Activated CD8-positive, alpha-beta memory T cell treated with anti-CD3 and anti-CD28 coated beads for 24 hours (primary cell): ENCODE measurements around the gene TESK2.
"Not testable (repeated sequence)": the region's sequence is repeated elsewhere in the genome, so short reads cannot be mapped to it uniquely, and the experiment has no call there.

Source experiments
- DNase-seq: peaks from one replicate; pipeline ENCODE4 v3.0.0-alpha.2; 2020

The TESK2 gene

GRCh38 chr1:45364294-45364693 lies 126.7 kb downstream of the TESK2 start:
- no peak for DNase-seq

GRCh38 chr1:45360981-45361380 lies 130.0 kb downstream of the TESK2 start:
- not testable (repeated sequence) for DNase-seq

GRCh38 chr1:45359882-45360513 lies 131.0 kb downstream of the TESK2 start:
- DNase-seq = peak; percentile 68

- no peak for DNase-seq
Observed at GRCh38 chr1:45356186-45356585, 134.8 kb downstream of the TESK2 start.

- no peak for DNase-seq
Observed at GRCh38 chr1:45355683-45356082, 135.3 kb downstream of the TESK2 start.

- no peak for DNase-seq
Observed at GRCh38 chr1:45354838-45355237, 136.1 kb downstream of the TESK2 start.

- no peak for DNase-seq
Observed at GRCh38 chr1:45353685-45354084, 137.3 kb downstream of the TESK2 start.

GRCh38 chr1:45351508-45351907 lies 139.5 kb downstream of the TESK2 start:
- DNase-seq = no peak

GRCh38 chr1:45348966-45349677 lies 141.8 kb downstream of the TESK2 start:
- DNase-seq = no peak

- DNase-seq = no peak
Observed at GRCh38 chr1:45348609-45348965, 142.4 kb downstream of the TESK2 start.

GRCh38 chr1:45348020-45348419 lies 142.9 kb downstream of the TESK2 start:
- DNase-seq = no peak

- no peak for DNase-seq
Observed at GRCh38 chr1:45346473-45346872, 144.5 kb downstream of the TESK2 start.

GRCh38 chr1:45345014-45345413 lies 145.9 kb downstream of the TESK2 start:
- DNase-seq = no peak

- no peak for DNase-seq
Observed at GRCh38 chr1:45344499-45344898, 146.5 kb downstream of the TESK2 start.

GRCh38 chr1:45340816-45341466 lies 150.0 kb downstream of the TESK2 start:
- DNase-seq = no peak

GRCh38 chr1:45339789-45340558 lies 151.0 kb downstream of the TESK2 start, which contains the start of the genes MUTYH and TOE1:
Gene MUTYH (minus strand): TSS chr1:45340440. CDS start chr1:45334505, 5,935 bp downstream.
Gene TOE1 (plus strand): TSS chr1:45340170. CDS start chr1:45340253, 83 bp downstream.
- DNase-seq = peak; percentile 96

- DNase-seq = no peak
Observed at GRCh38 chr1:45337630-45338325, 153.2 kb downstream of the TESK2 start.

- DNase-seq = no peak
Observed at GRCh38 chr1:45335855-45336324, 155.1 kb downstream of the TESK2 start.

- DNase-seq = no peak
Observed at GRCh38 chr1:45334308-45335245, 156.4 kb downstream of the TESK2 start.

GRCh38 chr1:45332346-45332720 lies 158.6 kb downstream of the TESK2 start:
- DNase-seq = no peak
